ENCODE data around the gene ZNF211.
A peak's percentile ranks its signal among the peaks of the same experiment; 100 is the strongest.

ZNF211 gene

GRCh38 chr19:57664269-57665127, 31.5 kb downstream of the ZNF211 start:
- peak; percentile 78 for DNase-seq

- DNase-seq = no peak
These were observed 32.4 kb downstream of the ZNF211 start for GRCh38 chr19:57665261-57665806.

- DNase-seq = no peak
These were observed 34.3 kb downstream of the ZNF211 start for GRCh38 chr19:57667228-57667627.

GRCh38 chr19:57668635-57669034, 35.7 kb downstream of the ZNF211 start, which contains the start of gene ZSCAN4:
Gene ZSCAN4 (plus strand): TSS chr19:57668935. CDS start chr19:57676146, 7,211 bp downstream.
- no peak for DNase-seq

- DNase-seq = no peak
These were observed 38.3 kb downstream of the ZNF211 start for GRCh38 chr19:57671124-57671895.

DNA sequence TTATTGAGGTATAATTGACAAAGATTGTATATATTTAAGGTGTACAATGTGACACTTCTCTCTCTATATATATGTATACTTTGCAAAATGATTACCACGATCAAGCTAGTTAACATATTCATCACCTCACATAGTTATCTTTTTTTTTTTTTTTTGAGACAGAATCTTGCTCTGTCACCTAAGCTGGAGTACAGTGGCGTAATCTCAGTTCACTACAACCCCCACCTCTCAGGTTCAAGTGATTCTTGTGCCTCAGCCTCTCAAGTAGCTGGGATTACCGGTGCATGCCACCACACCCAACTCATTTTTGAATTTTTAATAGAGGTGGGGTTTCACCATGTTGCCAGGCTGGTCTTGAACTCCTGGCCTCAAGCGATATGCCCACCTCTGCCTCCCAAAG, 39.5 kb downstream of the ZNF211 start:
- no peak for DNase-seq

DNA sequence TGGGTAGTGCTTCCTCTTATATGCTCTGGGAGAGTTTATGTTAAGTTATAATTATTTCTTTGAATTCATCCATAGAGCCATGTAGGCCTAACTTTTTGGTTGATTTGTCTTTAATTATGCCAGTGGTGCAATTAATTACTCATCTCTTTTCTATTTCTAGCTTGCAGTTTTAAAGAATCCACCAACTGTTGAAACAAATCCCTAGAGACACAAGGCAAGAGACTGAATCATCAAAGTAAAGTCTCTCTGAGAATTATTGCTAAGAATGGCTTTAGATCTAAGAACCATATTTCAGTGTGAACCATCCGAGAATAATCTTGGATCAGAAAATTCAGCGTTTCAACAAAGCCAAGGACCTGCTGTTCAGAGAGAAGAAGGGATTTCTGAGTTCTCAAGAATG, 42.9 kb downstream of the ZNF211 start:
- DNase-seq = no peak

DNA sequence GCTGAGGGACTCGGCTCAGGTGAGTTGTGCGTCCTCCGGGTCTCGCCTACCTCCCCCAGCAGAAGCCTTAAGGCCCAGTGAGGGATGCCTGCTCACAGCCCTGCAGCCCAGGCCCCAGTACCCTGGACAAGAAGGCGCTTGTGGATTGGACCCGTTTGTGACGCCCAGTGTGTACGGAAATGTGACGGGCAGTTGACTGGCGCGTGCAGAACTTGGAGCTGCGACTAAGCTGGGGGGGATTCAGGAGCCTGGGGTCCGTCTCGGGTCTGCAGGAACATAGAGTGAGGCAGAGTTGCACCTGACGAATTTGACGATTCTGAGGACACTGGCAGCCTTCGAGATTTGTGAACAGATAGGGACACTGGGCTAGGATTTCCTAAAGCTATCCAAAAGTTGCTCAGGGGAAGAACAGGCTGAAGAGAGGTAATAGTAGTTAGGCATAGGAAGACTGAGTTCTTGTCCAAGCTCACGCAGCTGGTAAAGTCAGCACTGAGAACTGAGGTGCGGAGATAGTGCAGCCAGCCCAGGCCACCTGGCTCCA, 49.3 kb downstream of the ZNF211 start:
- DNase-seq = no peak

- no peak for DNase-seq
These were observed 53.8 kb downstream of the ZNF211 start for GRCh38 chr19:57686727-57687126.

GRCh38 chr19:57687363-57688010, 54.5 kb downstream of the ZNF211 start:
- no peak for DNase-seq

DNA sequence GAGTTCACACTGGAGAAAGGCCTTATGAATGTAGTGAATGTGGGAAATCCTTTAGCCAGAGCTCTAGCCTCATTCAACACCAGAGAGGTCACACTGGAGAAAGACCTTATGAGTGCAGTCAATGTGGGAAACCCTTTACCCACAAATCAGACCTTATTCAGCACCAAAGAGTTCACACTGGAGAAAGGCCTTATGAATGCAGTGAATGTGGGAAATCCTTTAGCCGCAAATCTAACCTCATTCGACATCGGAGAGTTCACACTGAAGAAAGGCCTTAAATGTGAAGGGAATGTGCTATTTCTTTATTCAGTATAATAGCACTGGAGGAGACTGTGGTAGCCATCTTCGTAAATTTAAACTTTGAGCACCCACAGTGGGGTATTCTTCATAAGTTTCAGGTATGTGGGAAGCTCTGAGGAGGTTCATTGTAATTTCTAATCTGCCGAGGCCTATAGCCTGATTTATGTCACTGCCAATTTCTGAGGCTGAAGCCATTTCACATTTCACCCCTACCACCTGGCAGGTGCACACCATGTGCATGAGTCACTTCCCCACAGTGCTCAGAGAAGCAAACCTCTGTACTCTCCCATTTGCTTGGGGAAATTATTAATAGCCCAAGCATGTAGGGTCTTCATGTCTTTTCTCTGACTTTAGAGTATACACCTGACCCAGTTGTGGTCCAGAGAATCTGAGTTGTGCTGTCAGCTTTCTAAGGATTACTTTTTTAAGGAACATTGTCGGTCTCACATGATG, 55.2 kb downstream of the ZNF211 start:
- DNase-seq = no peak

GRCh38 chr19:57689750-57690149, 56.8 kb downstream of the ZNF211 start:
- no peak for DNase-seq
